HG02610 (cell line): Measurements from ENCODE around the gene RELN.

Experiments
- ATAC-seq: cut with Tn5 transposase; IDR thresholded peaks from one replicate; pipeline ENCODE4 v1.9.1; 2021; ENCODE audit warnings: mild to moderate bottlenecking, moderate library complexity; ENCODE audit not compliant: unreplicated experiment

The RELN gene

GRCh38 chr7:103690242-103690974, 299.1 kb downstream of the RELN start:
- ATAC-seq, result no peak

DNA sequence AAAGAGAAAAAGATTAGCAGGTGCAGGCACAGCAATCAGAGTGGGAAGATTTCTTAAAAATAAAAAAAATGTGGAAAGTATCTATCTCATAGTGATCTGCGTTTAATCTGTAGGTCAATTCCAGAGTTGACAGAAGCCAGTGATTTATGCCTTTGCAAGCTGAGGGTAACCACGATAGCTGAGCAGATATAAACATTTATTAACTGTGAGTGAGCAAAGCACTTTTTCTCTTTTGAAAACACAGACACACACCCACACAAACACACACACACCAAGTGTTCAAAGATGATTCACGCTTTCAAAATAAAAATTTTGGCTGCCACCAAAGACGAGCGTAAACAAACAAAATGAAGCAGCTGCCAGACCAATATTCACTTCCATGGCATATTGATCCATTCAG, 300.2 kb downstream of the RELN start:
- ATAC-seq, result no peak

- no peak for ATAC-seq
Measured at GRCh38 chr7:103687951-103688350, 301.5 kb downstream of the RELN start.

GRCh38 chr7:103687272-103687671, 302.2 kb downstream of the RELN start:
- no peak for ATAC-seq

DNA sequence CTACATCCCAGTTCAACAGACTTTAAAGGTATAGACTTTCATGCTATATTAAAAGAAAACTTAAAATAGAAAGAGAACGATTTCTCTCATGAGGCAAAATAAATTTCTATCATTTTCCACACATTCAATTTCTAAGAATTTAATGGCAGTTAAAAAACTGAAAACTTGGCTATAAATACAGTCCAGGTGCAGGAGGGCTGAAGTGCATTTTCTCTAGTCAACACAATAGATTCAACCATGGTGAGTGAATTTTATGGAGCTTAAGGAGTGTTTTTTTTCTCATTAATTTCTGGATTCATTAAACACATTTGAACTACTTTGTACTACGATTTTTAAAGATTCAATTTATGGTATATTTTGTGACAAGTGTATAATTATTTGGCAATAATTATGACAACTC, 302.7 kb downstream of the RELN start:
- no peak for ATAC-seq

DNA sequence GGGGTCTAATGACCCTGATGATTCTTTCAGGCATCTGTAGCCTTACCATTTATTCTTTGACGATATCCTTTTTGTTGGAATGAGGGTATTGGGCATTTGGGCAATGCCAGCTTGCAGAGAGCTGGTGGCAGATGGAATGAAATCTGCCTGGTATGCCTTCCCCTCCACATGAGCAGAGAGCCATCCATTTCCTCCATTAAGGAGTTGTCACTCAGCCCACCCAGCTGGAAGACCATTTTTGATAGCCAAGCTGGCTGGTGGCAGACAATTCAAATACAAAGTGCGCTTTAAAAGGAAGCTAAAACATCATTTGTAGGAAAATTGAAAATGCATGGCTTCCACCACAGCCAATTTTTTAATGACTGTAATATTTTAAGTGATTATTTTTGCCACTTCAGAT, 303.4 kb downstream of the RELN start:
- ATAC-seq, result no peak

- ATAC-seq, result no peak
Measured at GRCh38 chr7:103685646-103686045, 303.8 kb downstream of the RELN start.

- ATAC-seq, result no peak
Measured at GRCh38 chr7:103683348-103683747, 306.1 kb downstream of the RELN start.

DNA sequence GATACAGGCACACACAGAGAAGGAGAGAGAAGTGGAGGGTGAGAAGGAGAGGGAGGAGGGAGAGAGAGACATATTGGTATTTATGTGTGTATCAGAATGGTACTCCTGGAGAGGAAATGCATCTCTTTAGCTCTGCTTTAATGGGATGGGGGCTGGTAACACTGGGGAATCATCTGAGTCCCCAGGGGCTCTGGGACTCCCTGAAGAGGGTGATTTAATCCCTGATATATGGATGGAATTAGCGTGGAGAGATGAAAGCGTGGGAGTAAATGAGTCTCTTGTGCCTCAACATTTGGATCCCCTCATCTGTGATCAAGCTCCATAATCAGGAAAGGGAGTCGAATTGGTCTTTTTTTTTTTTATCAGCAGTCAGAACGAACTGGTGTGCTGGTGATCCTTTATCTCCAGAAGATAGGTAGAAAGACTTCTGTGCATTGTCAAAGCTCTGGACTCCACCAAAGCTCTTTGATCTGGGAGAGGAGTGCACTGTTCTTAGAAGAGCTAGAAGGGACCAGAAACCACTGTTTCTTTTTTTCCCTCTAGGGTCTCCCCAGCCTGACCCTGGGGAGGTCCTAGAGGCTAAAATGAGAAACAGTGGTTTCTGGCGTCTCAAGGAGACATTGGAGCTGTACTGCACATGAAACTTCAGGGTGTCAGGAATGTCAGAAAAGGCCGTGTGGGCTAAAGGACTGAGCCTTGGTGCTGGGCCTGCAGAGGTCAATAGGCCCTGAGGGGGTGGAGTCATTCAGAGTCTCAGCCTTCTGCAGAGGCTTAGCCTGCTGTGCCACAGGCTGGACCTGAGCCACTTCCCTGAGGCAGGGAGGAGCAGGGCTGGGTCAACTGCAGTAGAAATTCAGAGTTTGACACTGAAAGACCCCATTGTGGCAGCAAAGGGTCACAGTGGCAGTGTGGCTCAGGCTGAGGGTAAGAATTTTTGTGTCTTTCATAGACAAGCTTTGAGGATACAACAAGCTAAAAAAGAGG, 309.0 kb downstream of the RELN start:
- ATAC-seq, result no peak

GRCh38 chr7:103679151-103680132, 310.0 kb downstream of the RELN start:
- ATAC-seq, result no peak

DNA sequence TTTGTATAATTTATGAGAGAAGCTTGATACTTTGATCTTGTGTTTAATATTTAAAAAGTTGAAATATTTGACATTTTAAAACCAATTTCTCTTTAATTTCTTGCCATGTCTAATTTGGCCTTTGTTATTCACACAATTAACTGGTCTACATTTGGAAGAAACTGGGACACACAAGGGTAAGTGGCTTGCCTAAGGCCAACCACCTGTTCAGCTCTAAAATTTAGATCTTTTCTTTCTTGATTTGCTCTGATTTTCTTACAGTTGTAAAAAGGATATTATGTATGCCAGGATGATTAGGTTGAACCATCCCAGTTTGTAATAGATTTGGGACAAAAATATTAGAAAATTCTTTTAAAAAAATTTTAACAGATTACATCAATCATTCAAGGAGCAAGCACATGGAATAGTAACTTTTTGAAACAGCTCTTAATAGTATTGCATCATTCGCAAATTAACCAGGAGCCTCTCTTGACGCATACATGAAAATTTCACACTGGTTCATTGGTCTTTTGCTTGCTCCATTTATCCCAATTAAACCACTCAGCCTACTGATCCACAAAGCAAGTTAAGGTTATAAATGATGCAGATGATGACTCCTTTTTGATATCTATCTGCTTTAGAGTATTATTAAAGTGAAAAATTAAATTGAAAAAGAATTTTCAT, 321.0 kb downstream of the RELN start:
- no peak for ATAC-seq

GRCh38 chr7:103666326-103666725, 323.1 kb downstream of the RELN start:
- ATAC-seq, result no peak

GRCh38 chr7:103664577-103664976, 324.9 kb downstream of the RELN start:
- no peak for ATAC-seq

GRCh38 chr7:103660455-103661371, 328.7 kb downstream of the RELN start:
- ATAC-seq, result no peak

DNA sequence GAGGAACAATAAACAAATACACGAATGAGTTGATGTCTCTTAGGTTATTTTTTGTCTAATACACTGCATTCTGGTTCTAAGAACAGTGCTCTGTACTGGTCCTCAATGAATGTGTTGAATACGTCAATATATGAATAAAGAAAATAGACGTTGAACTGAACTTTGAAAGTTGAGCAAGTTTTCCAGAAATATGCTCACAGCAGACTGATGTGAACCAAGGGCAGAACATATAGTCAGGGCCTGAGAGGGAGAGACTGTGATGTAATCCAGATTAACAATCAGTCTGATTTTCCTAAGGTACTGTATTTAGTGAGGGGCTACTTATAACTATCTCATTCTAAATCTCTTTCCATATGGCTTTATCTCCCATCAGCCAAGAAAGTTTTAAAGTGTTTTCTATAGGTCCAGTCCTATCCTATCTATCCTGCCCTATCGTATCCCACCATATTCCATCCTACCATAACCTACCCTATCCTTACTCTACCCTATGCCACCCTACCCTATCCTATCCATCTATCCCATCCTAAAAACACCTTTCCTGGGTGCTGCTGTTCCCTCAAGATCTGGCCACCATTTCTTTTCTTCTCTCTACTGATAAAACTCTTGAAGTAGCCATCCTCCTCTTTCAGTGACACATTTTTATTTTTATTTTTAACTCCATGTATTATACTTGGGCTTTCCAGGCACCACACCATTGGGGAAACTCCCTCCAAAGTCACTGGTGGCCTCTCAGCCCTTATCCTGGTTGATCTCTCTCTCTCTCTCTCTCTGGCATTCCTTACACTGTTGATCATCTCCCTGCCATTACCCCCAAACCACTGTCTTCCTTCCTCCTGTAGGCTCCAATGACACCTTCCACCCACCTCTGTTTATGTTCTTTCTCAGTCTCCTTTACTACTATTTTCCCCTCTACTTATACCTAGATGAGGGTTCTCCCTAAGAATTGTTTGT, 331.1 kb downstream of the RELN start:
- ATAC-seq, result no peak

GRCh38 chr7:103657474-103657894, 332.0 kb downstream of the RELN start:
- no peak for ATAC-seq

DNA sequence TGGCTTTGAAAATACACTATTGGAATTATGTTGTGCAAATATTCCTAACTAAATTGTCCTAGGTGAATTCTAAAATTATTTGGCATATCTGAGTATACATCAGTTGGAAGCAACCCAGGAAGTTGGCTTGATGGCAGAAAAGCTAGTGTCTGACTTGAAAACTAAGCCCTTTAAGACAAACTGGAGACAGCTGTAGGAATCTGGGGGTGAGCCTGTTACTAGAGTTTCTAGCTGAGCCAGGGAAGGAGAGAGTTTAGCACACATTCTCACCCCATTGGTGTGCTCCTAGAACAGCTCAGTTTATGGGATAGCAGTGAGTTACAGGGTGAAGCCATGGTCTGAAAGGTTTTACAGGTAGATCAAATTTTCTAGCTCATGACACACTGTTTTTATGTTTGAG, 333.2 kb downstream of the RELN start:
- ATAC-seq, result no peak
